ENCODE data around the gene IQCF5. TPM values are rescaled to one million over a fixed set of nuclear protein-coding genes. Genes with fewer than 3 reads are reported as not detected.

The IQCF5 gene
- total RNA-seq, 2 experiments from 2014 or later, result not detected

DNA sequence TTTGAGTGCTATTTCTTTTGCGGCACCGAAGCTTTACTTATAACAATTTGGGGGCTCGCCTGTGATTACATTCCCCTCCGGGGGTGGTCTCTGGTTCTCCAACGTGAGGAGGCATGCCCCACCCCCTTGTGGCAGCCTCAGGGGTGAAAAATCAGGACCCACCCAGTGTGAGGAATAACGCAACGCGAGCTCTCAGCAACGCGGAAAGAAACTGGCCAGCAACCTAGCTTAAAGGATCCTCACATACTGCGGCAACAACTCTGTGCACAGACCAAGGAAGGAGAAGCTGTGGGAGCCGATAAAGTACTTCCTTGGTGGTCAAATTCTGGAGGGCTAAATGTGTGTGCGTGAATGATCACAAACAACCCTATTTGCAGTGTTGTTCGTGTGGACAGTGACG, 22.0 kb upstream of the IQCF5 start:
- intact Hi-C loops (cut with micrococcal nuclease; ENCODE audit: unreplicated experiment), result no loop called here
- Histone ChIP-seq H2AFZ (ENCODE audit: low read length) (no peak overlapping the region), H3K79me2 (ENCODE audit: insufficient read depth, low read depth, low read length) (no peaks in the 10 kb centered on the region), H3K4me3 (ENCODE audit: low read depth, low read length, poor library complexity, severe bottlenecking) (no peak overlapping the region), H3K4me2 (ENCODE audit: low read length) (no peak overlapping the region), H3K4me1 (ENCODE audit: insufficient read depth, low read length, poor library complexity, severe bottlenecking) (no peaks in the 10 kb centered on the region), H3K27ac (ENCODE audit: low read depth, low read length, poor library complexity, severe bottlenecking) (no peak overlapping the region), H3K9me3 (ENCODE audit: low read length) (no peaks in the 10 kb centered on the region), H4K20me1 (ENCODE audit: insufficient read depth, low read length) (no peaks in the 10 kb centered on the region), H3K9me2 (ENCODE audit: insufficient read depth, low read length) (no peaks in the 10 kb centered on the region), H3K36me3 (ENCODE audit: insufficient read depth, low read length) (no peaks in the 10 kb centered on the region)
- no TSS peak for BruUV-seq (replicated peaks)
- TF ChIP-seq, protein P1, sequence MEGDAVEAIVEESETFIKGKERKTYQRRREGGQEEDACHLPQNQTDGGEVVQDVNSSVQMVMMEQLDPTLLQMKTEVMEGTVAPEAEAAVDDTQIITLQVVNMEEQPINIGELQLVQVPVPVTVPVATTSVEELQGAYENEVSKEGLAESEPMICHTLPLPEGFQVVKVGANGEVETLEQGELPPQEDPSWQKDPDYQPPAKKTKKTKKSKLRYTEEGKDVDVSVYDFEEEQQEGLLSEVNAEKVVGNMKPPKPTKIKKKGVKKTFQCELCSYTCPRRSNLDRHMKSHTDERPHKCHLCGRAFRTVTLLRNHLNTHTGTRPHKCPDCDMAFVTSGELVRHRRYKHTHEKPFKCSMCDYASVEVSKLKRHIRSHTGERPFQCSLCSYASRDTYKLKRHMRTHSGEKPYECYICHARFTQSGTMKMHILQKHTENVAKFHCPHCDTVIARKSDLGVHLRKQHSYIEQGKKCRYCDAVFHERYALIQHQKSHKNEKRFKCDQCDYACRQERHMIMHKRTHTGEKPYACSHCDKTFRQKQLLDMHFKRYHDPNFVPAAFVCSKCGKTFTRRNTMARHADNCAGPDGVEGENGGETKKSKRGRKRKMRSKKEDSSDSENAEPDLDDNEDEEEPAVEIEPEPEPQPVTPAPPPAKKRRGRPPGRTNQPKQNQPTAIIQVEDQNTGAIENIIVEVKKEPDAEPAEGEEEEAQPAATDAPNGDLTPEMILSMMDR (conservative IDR thresholded peaks at IDR 0.05; ENCODE audit: low read length), result no peak
- TF ChIP-seq EZH2phosphoT487 (IDR thresholded peaks at IDR 0.05; ENCODE audit: borderline replicate concordance, low read depth, low read length), result no peak
- CTCF ChIA-PET (ENCODE audit: unreplicated experiment), result no interaction called here
- POLR2A ChIA-PET, result no interaction called here
- DNase-seq (ENCODE audit: low spot score), result no peak

DNA sequence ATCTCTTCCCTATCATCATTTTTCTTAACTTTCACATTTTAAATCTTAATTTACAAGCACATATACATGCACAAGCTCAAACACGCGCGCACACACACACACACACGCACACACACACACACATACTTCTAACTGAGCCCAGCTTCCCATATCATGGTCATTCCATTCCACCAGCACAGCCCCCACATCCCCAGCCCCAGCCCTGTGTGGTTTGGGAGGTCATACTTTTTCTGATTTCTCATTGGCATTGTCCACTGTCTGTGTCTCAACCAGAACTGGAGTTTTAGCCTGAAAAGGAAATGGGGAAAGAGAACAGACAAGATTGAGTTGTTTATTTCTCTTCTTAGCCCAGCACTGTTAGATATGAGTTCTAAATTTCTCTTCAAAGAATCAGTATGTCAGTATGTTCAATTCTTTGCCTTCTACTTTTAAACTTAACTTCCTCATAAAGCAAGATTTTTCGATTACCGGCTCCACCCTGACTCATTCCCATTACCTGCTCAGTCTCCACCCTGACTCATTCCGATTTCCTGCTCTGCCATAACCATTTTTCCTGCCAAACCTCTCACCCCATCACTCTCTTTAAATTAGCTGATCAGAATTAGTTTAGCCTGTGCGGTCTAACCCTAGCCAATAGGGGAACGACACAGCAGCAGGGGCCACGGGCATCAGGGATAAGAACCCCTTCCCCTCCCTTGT, 21.4 kb upstream of the IQCF5 start:
- Histone ChIP-seq H3K4me2 (ENCODE audit: low read length) (no peak overlapping the region), H3K4me1 (ENCODE audit: insufficient read depth, low read length, poor library complexity, severe bottlenecking) (no peaks in the 10 kb centered on the region), H3K4me3 (ENCODE audit: low read depth, low read length, poor library complexity, severe bottlenecking) (no peak overlapping the region), H3K9me3 (ENCODE audit: low read length) (no peaks in the 10 kb centered on the region), H4K20me1 (ENCODE audit: insufficient read depth, low read length) (no peaks in the 10 kb centered on the region), H3K79me2 (ENCODE audit: insufficient read depth, low read depth, low read length) (no peaks in the 10 kb centered on the region), H3K9me2 (ENCODE audit: insufficient read depth, low read length) (no peaks in the 10 kb centered on the region), H3K27ac (ENCODE audit: low read depth, low read length, poor library complexity, severe bottlenecking) (no peak overlapping the region), H2AFZ (ENCODE audit: low read length) (no peak overlapping the region), H3K36me3 (ENCODE audit: insufficient read depth, low read length) (no peaks in the 10 kb centered on the region)
- DNase-seq (ENCODE audit: low spot score), result no peak
- intact Hi-C loops (cut with micrococcal nuclease; ENCODE audit: unreplicated experiment), result no loop called here
- ChIA-PET POLR2A (no interaction called here), CTCF (ENCODE audit: unreplicated experiment) (no interaction called here)
- BruUV-seq (replicated peaks), result no TSS peak
- TF ChIP-seq, protein P1 (conservative IDR thresholded peaks at IDR 0.05; ENCODE audit: low read length), result no peak
- TF ChIP-seq EZH2phosphoT487 (IDR thresholded peaks at IDR 0.05; ENCODE audit: borderline replicate concordance, low read depth, low read length), result no peak

DNA sequence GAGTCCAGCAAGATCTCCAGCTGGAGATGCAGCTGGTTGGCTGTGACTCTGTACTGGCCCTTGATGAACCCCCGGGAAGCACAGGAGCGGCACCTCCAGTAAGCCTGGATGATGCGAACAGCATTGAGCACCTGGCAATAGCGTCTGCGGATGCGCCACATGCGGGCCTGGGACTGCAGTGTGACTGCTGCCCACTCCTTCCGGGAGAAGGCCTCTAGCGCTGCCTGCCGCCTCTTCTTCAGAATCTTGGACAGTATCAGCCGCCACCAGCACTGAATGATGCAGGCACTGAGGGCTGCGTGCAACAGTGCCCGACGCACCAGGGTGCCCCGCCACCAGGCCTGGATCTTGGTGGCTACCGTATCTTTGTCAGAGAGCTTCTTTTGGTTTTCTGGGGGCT, 19.5 kb upstream of the IQCF5 start:
- Histone ChIP-seq H3K79me2 (ENCODE audit: insufficient read depth, low read depth, low read length) (no peaks in the 10 kb centered on the region), H3K4me1 (ENCODE audit: insufficient read depth, low read length, poor library complexity, severe bottlenecking) (no peaks in the 10 kb centered on the region), H3K9me2 (ENCODE audit: insufficient read depth, low read length) (no peaks in the 10 kb centered on the region), H3K36me3 (ENCODE audit: insufficient read depth, low read length) (no peaks in the 10 kb centered on the region), H3K4me3 (ENCODE audit: low read depth, low read length, poor library complexity, severe bottlenecking) (no peak overlapping the region), H4K20me1 (ENCODE audit: insufficient read depth, low read length) (no peaks in the 10 kb centered on the region), H3K27ac (ENCODE audit: low read depth, low read length, poor library complexity, severe bottlenecking) (no peak overlapping the region), H3K9me3 (ENCODE audit: low read length) (no peaks in the 10 kb centered on the region), H3K4me2 (ENCODE audit: low read length) (no peak overlapping the region), H2AFZ (ENCODE audit: low read length) (no peak overlapping the region)
- intact Hi-C loops (cut with micrococcal nuclease; ENCODE audit: unreplicated experiment), result no loop called here
- BruUV-seq (replicated peaks), result no TSS peak
- DNase-seq (ENCODE audit: low spot score), result no peak
- CTCF ChIA-PET (ENCODE audit: unreplicated experiment), result no interaction called here
- POLR2A ChIA-PET, result no interaction called here
- TF ChIP-seq, protein P1 (conservative IDR thresholded peaks at IDR 0.05; ENCODE audit: low read length), result no peak
- no peak for TF ChIP-seq EZH2phosphoT487 (IDR thresholded peaks at IDR 0.05; ENCODE audit: borderline replicate concordance, low read depth, low read length)

Measured in OCI-LY7 (cell line).